Hepatocyte (in vitro differentiated cells): ENCODE data around the gene HMGCS1.

Experiments used
- CTCF ChIP-seq: fragments of 200-600 bp; sonication (generic); IDR thresholded peaks from 2 replicates; pipeline ENCODE4 v1.5.1; 2016; ENCODE audit warnings: antibody characterized with exemption, mild to moderate bottlenecking; ENCODE audit not compliant: poor library complexity
- EZH2phosphoT487 ChIP-seq: fragments of 200-600 bp; sonication (generic); IDR thresholded peaks from one replicate; pipeline ENCODE4 v1.6.1; 2018; ENCODE audit warnings: antibody characterized with exemption, mild to moderate bottlenecking, low read depth, moderate library complexity; ENCODE audit not compliant: unreplicated experiment, severe bottlenecking

GRCh38 chr5:43354774-43355173, 41.6 kb upstream of the HMGCS1 start:
- TF ChIP-seq EZH2phosphoT487 (no peak), CTCF (no peak)
